Ishikawa (cell line): Measurements from ENCODE around the gene PLP1.

Experiments
- CEBPB ChIP-seq: IDR thresholded peaks from 2 replicates; pipeline ENCODE4 v1.6.1; 2012
- CREB1 ChIP-seq: IDR thresholded peaks from 2 replicates; pipeline ENCODE4 v1.6.1; 2012; ENCODE audit warnings: low read depth
- EGR1 ChIP-seq: IDR thresholded peaks from 2 replicates; pipeline ENCODE4 v1.6.1; 2012
- EP300 ChIP-seq: IDR thresholded peaks from 2 replicates; pipeline ENCODE4 v1.6.1; 2012; ENCODE audit warnings: borderline replicate concordance
- FOXM1 ChIP-seq: IDR thresholded peaks from 2 replicates; pipeline ENCODE4 v1.6.1; 2012; ENCODE audit warnings: low read depth, borderline replicate concordance
- NFIC ChIP-seq: IDR thresholded peaks from 2 replicates; pipeline ENCODE4 v1.6.1; 2012
- RAD21 ChIP-seq: IDR thresholded peaks from 2 replicates; pipeline ENCODE4 v1.6.1; 2012; ENCODE audit warnings: low read depth
- TAF1 ChIP-seq: IDR thresholded peaks from 2 replicates; pipeline ENCODE4 v1.6.1; 2012; ENCODE audit warnings: low read depth, mild to moderate bottlenecking
- TCF12 ChIP-seq: IDR thresholded peaks from 2 replicates; pipeline ENCODE4 v1.6.1; 2012; ENCODE audit warnings: low read depth
- TEAD4 ChIP-seq: IDR thresholded peaks from 2 replicates; pipeline ENCODE4 v1.6.1; 2012
- USF1 ChIP-seq: IDR thresholded peaks from 2 replicates; pipeline ENCODE4 v1.6.1; 2012
- YY1 ChIP-seq: IDR thresholded peaks from 2 replicates; pipeline ENCODE4 v1.6.1; 2012; ENCODE audit warnings: low read depth
- ZBTB7A ChIP-seq: IDR thresholded peaks from 2 replicates; pipeline ENCODE4 v1.6.1; 2012; ENCODE audit warnings: low read depth
- TF ChIP-seq, protein P1 (sequence below): IDR thresholded peaks from 2 replicates; pipeline ENCODE4 v1.6.1; 2012
- TF ChIP-seq, protein P2 (sequence below): IDR thresholded peaks from 2 replicates; pipeline ENCODE4 v1.6.1; 2012; ENCODE audit warnings: low read depth, mild to moderate bottlenecking

PLP1 gene

DNA sequence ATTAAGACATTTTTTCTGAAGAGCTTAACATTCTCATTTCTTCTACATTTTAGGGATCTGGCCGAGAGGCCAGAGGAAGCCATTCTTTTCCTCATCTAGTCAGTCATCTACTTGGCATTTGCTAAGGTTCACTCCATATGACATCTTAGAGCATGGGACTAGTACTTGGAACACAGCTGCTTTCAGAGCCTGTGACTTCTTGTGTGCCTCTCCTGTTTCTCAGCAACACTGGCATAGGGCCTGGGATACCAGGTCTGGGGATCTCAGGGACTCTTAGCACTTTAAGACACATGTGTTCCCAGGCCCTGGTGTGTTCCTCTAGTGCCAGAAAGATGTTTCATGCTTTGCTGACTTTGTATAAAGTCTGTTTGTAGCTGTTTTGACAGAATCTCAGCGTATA lies 7.3 kb downstream of the PLP1 start:
- TF ChIP-seq RAD21 (no peak), TAF1 (no peak), TEAD4 (no peak), YY1 (no peak), NFIC (no peak), EGR1 (no peak), TCF12 (no peak), ZBTB7A (no peak), CEBPB (no peak)
- TF ChIP-seq, protein P1, sequence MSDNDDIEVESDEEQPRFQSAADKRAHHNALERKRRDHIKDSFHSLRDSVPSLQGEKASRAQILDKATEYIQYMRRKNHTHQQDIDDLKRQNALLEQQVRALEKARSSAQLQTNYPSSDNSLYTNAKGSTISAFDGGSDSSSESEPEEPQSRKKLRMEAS: no peak
- TF ChIP-seq, protein P2, sequence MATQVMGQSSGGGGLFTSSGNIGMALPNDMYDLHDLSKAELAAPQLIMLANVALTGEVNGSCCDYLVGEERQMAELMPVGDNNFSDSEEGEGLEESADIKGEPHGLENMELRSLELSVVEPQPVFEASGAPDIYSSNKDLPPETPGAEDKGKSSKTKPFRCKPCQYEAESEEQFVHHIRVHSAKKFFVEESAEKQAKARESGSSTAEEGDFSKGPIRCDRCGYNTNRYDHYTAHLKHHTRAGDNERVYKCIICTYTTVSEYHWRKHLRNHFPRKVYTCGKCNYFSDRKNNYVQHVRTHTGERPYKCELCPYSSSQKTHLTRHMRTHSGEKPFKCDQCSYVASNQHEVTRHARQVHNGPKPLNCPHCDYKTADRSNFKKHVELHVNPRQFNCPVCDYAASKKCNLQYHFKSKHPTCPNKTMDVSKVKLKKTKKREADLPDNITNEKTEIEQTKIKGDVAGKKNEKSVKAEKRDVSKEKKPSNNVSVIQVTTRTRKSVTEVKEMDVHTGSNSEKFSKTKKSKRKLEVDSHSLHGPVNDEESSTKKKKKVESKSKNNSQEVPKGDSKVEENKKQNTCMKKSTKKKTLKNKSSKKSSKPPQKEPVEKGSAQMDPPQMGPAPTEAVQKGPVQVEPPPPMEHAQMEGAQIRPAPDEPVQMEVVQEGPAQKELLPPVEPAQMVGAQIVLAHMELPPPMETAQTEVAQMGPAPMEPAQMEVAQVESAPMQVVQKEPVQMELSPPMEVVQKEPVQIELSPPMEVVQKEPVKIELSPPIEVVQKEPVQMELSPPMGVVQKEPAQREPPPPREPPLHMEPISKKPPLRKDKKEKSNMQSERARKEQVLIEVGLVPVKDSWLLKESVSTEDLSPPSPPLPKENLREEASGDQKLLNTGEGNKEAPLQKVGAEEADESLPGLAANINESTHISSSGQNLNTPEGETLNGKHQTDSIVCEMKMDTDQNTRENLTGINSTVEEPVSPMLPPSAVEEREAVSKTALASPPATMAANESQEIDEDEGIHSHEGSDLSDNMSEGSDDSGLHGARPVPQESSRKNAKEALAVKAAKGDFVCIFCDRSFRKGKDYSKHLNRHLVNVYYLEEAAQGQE: no peak

- no peak for TF ChIP-seq CEBPB
- TF ChIP-seq CREB1: no peak
- no peak for TF ChIP-seq TAF1
- no peak for TF ChIP-seq ZBTB7A
- no peak for TF ChIP-seq EP300
- no peak for TF ChIP-seq EGR1
- TF ChIP-seq, protein P2: no peak
- no peak for TF ChIP-seq FOXM1
- TF ChIP-seq, protein P1: no peak
- TF ChIP-seq TEAD4: no peak
- no peak for TF ChIP-seq USF1
- TF ChIP-seq TCF12: no peak
- TF ChIP-seq YY1: no peak
- TF ChIP-seq RAD21: no peak
Observed at GRCh38 chrX:103789004-103789403, 12.4 kb downstream of the PLP1 start.

- TF ChIP-seq ZBTB7A (no peak), TAF1 (no peak), YY1 (no peak), EGR1 (no peak), TCF12 (no peak), TEAD4 (no peak), USF1 (no peak), FOXM1 (no peak), CEBPB (no peak), CREB1 (no peak), RAD21 (no peak), NFIC (no peak), EP300 (no peak)
- TF ChIP-seq, protein P1: no peak
- TF ChIP-seq, protein P2: no peak
Observed at GRCh38 chrX:103791228-103791627, 14.6 kb downstream of the PLP1 start.

DNA sequence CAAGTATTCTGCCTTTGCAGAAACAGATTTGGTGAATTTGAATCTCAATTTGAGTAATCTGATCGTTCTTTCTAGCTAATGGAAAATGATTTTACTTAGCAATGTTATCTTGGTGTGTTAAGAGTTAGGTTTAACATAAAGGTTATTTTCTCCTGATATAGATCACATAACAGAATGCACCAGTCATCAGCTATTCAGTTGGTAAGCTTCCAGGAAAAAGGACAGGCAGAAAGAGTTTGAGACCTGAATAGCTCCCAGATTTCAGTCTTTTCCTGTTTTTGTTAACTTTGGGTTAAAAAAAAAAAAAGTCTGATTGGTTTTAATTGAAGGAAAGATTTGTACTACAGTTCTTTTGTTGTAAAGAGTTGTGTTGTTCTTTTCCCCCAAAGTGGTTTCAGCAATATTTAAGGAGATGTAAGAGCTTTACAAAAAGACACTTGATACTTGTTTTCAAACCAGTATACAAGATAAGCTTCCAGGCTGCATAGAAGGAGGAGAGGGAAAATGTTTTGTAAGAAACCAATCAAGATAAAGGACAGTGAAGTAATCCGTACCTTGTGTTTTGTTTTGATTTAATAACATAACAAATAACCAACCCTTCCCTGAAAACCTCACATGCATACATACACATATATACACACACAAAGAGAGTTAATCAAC lies 15.3 kb downstream of the PLP1 start:
- TF ChIP-seq, protein P1: no peak
